ENCODE results near the gene UBR4. TPM values are rescaled to one million over a fixed set of nuclear protein-coding genes. Genes with fewer than 3 reads are reported as not detected.
"Not testable (repeated sequence)": the region's sequence is repeated elsewhere in the genome, so short reads cannot be mapped to it uniquely, and the experiment has no call there.

Gene UBR4
- total RNA-seq, 1 donor from 2014 or later, result 66.1 TPM

- FAIRE-seq, result no peak
- Histone ChIP-seq H3K27me3 (ENCODE audit: control insufficient read depth, insufficient read depth, low read length) (no peaks in the 10 kb centered on the region), H3K4me3 (ENCODE audit: low read depth, low read length) (no peak overlapping the region), H3K36me3 (ENCODE audit: control insufficient read depth, insufficient read depth, low read length) (peaks cover 32% of the 10 kb centered on the region)
- no peak for DNase-seq (ENCODE audit: low read depth)
- peak; percentile 7 for TF ChIP-seq CTCF (IDR thresholded peaks at IDR 0.05; ENCODE audit: insufficient read depth, low read length, severe bottlenecking)
These were observed 22.4 kb upstream of the UBR4 start for GRCh38 chr1:19232524-19232846.

GRCh38 chr1:19231736-19232523, 21.9 kb upstream of the UBR4 start:
- not testable (repeated sequence) for H3K4me3 ChIP-seq (ENCODE audit: low read depth, low read length); H3K27me3 ChIP-seq (ENCODE audit: control insufficient read depth, insufficient read depth, low read length); FAIRE-seq; DNase-seq (ENCODE audit: low read depth)
- H3K36me3 ChIP-seq (ENCODE audit: control insufficient read depth, insufficient read depth, low read length), result peaks cover 32% of the 10 kb centered on the region

GRCh38 chr1:19229828-19230325, 19.8 kb upstream of the UBR4 start:
- peak; percentile 55 for FAIRE-seq
- Histone ChIP-seq H3K27me3 (ENCODE audit: control insufficient read depth, insufficient read depth, low read length) (no peaks in the 10 kb centered on the region), H3K4me3 (ENCODE audit: low read depth, low read length) (no peak overlapping the region), H3K36me3 (ENCODE audit: control insufficient read depth, insufficient read depth, low read length) (peaks cover 36% of the 10 kb centered on the region)
- no peak for DNase-seq (ENCODE audit: low read depth)
- TF ChIP-seq CTCF (IDR thresholded peaks at IDR 0.05; ENCODE audit: insufficient read depth, low read length, severe bottlenecking), result no peak

- H3K4me3 ChIP-seq (ENCODE audit: low read depth, low read length), result no peak overlapping the region
- peaks cover 36% of the 10 kb centered on the region for H3K36me3 ChIP-seq (ENCODE audit: control insufficient read depth, insufficient read depth, low read length)
- FAIRE-seq (no peak), DNase-seq (ENCODE audit: low read depth) (no peak)
- no peak for TF ChIP-seq CTCF (IDR thresholded peaks at IDR 0.05; ENCODE audit: insufficient read depth, low read length, severe bottlenecking)
- no peaks in the 10 kb centered on the region for H3K27me3 ChIP-seq (ENCODE audit: control insufficient read depth, insufficient read depth, low read length)
These were observed 19.2 kb upstream of the UBR4 start for GRCh38 chr1:19229229-19229628.

- Histone ChIP-seq H3K36me3 (ENCODE audit: control insufficient read depth, insufficient read depth, low read length) (peaks cover 29% of the 10 kb centered on the region), H3K27me3 (ENCODE audit: control insufficient read depth, insufficient read depth, low read length) (no peaks in the 10 kb centered on the region), H3K4me3 (ENCODE audit: low read depth, low read length) (no peak overlapping the region)
- DNase-seq (ENCODE audit: low read depth) (peak; percentile 38), FAIRE-seq (no peak)
- TF ChIP-seq CTCF (IDR thresholded peaks at IDR 0.05; ENCODE audit: insufficient read depth, low read length, severe bottlenecking), result no peak
These were observed 13.1 kb upstream of the UBR4 start for GRCh38 chr1:19222979-19223824.

GRCh38 chr1:19222573-19222972, 12.5 kb upstream of the UBR4 start:
- peaks cover 29% of the 10 kb centered on the region for H3K36me3 ChIP-seq (ENCODE audit: control insufficient read depth, insufficient read depth, low read length)
- TF ChIP-seq CTCF (IDR thresholded peaks at IDR 0.05; ENCODE audit: insufficient read depth, low read length, severe bottlenecking), result no peak
- DNase-seq (ENCODE audit: low read depth) (no peak), FAIRE-seq (no peak)
- no peaks in the 10 kb centered on the region for H3K27me3 ChIP-seq (ENCODE audit: control insufficient read depth, insufficient read depth, low read length)
- no peak overlapping the region for H3K4me3 ChIP-seq (ENCODE audit: low read depth, low read length)
